ENCODE results near the gene CTIF. TPM values are rescaled to one million over a fixed set of nuclear protein-coding genes. Genes with fewer than 3 reads are reported as not detected.

The CTIF gene
- total and polyA plus RNA-seq, 10 donors, result 5.2 to 39.2 (median 18.5) TPM

DNA sequence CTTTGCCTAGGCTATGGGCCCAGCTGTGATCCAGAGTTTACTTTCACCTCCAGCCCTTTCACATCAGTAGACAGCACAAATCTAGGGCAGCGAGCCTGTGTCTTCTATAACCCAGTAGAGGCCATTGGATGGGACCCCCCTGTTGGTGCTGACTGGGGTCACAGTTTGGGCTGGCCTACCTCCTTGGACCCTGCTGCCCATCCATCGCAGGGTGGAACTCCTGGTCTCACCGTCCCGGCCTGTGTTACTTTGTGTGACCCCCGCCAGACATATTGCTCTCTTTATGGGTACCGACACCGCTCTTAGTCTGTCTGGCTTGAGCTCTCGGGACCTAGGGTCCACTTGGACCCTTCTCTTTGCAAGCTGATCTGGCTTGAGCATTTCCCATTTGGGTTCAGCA is 157.4 kb downstream of the CTIF start:
- Histone ChIP-seq H3K9me3 (no peaks in the 10 kb centered on the region), H3K4me1 (peaks cover 7 to 32% (median 13%) of the 10 kb centered on the region in 6 donors), H3K27ac (no peak overlapping the region), H3K27me3 (replicated peaks in 1 of 7) (no peaks in the 10 kb centered on the region), H3K36me3 (peaks cover 0 to 4% (median 0%) of the 10 kb centered on the region in 6 donors), H3K4me3 (no peak overlapping the region)
- 90 to 99% (median 97%) methylated on average over 8 of the region's 8 CpGs for WGBS, 5 donors
- intact Hi-C loops (cut with DNase I; ENCODE audit: low total_unique reads), result no loop called here
- DNase-seq, result peak; percentile 54
- TF ChIP-seq POLR2AphosphoS5 (IDR thresholded peaks at IDR 0.05), result no peak
- no peak for TF ChIP-seq POLR2A (IDR thresholded peaks at IDR 0.05)
- TF ChIP-seq, protein P1, sequence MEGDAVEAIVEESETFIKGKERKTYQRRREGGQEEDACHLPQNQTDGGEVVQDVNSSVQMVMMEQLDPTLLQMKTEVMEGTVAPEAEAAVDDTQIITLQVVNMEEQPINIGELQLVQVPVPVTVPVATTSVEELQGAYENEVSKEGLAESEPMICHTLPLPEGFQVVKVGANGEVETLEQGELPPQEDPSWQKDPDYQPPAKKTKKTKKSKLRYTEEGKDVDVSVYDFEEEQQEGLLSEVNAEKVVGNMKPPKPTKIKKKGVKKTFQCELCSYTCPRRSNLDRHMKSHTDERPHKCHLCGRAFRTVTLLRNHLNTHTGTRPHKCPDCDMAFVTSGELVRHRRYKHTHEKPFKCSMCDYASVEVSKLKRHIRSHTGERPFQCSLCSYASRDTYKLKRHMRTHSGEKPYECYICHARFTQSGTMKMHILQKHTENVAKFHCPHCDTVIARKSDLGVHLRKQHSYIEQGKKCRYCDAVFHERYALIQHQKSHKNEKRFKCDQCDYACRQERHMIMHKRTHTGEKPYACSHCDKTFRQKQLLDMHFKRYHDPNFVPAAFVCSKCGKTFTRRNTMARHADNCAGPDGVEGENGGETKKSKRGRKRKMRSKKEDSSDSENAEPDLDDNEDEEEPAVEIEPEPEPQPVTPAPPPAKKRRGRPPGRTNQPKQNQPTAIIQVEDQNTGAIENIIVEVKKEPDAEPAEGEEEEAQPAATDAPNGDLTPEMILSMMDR (IDR thresholded peaks at IDR 0.05 in 8 of 11, conservative IDR thresholded peaks at IDR 0.05 in 3 of 11), result no peak

DNA sequence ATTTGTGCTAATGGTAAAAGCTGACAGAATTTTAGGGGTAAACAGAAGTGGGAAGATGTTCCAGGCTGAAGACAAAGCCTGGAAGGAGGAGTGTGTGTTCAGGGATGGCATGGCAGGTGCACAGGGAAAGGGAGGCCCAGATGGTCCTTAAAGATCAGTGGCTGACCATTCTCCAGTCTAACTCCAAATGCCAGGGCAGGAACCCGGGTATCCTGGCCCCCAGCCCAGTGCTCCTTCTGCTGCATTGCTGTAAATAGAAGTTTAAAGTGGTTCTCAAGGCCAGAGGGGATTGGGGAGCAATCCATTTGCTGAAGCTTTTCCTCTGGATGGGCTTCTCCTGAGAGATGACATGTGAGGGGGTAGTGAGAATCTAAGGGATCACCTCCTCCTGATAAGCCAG is 158.6 kb downstream of the CTIF start:
- no peak for TF ChIP-seq POLR2A (IDR thresholded peaks at IDR 0.05)
- no peak for TF ChIP-seq POLR2AphosphoS5 (IDR thresholded peaks at IDR 0.05)
- TF ChIP-seq, protein P1 (IDR thresholded peaks at IDR 0.05 in 8 of 11, conservative IDR thresholded peaks at IDR 0.05 in 3 of 11), result no peak
- Histone ChIP-seq H3K9me3 (no peaks in the 10 kb centered on the region), H3K4me3 (no peak overlapping the region), H3K27ac (no peak overlapping the region), H3K27me3 (replicated peaks in 1 of 7) (no peaks in the 10 kb centered on the region), H3K36me3 (no peaks in the 10 kb centered on the region), H3K4me1 (peaks cover 7 to 32% (median 13%) of the 10 kb centered on the region in 6 donors)
- intact Hi-C loops (cut with DNase I; ENCODE audit: low total_unique reads), result no loop called here
- no peak for DNase-seq
- WGBS, 5 donors, result 40 to 86% (median 60%) methylated on average over 1 of the region's 1 CpG

DNA sequence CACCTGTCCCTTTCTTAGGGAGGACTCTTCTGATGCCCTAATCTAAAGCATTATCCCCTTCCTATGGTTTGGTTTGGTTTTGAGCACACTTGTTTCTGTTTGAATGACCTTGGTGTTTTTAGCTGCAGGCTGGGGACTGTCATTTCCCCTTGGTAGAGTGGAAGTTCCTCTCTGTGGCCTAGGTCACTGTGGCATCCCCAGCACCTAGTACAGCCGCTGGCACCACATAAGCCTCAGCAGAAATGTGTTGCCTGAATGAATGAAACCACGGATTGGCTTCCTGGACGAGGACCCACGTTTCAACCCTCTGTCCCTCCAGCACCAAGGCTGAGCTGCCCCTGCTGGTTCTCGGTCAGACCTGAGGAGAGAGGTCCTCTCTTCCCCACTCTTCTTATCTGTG is 159.9 kb downstream of the CTIF start:
- no peaks in the 10 kb centered on the region for H3K27me3 ChIP-seq (replicated peaks in 1 of 7)
- peaks cover 7 to 32% (median 13%) of the 10 kb centered on the region in 6 donors for H3K4me1 ChIP-seq
- H3K36me3 ChIP-seq, result no peaks in the 10 kb centered on the region
- H3K9me3 ChIP-seq, result no peaks in the 10 kb centered on the region
- no peak overlapping the region for H3K4me3 ChIP-seq
- intact Hi-C loops (cut with DNase I; ENCODE audit: low total_unique reads), result no loop called here
- 21 to 32% (median 29%) methylated on average over 5 of the region's 5 CpGs for WGBS, 5 donors
- H3K27ac ChIP-seq, result no peak overlapping the region
- TF ChIP-seq POLR2AphosphoS5 (IDR thresholded peaks at IDR 0.05) (no peak), POLR2A (IDR thresholded peaks at IDR 0.05) (no peak)
- TF ChIP-seq, protein P1 (IDR thresholded peaks at IDR 0.05 in 8 of 11, conservative IDR thresholded peaks at IDR 0.05 in 3 of 11), result no peak
- no peak for DNase-seq

DNA sequence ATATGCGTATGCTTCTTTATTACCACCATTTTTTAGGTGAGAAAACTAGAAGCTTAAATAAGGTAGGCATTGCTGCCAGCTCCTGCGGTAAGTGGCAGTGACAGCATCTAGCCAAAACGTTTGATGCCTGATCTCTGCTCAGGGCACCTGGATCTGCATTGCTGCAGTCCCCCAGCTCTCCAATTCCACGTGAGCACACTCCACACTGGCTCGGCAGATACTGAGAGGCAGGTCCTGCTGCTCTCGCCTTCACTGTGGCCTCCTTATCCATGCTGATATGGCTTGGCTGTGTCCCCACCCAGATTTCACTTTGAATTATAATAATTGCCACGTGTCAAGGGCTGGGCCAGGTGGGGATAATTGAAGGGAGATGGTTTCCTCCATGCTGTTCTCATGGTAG is 160.9 kb downstream of the CTIF start:
- intact Hi-C loops (cut with DNase I; ENCODE audit: low total_unique reads), result no loop called here
- H3K27ac ChIP-seq, result no peak overlapping the region
- H3K36me3 ChIP-seq, result no peaks in the 10 kb centered on the region
- WGBS, 5 donors, result 86 to 93% (median 92%) methylated on average over 7 of the region's 7 CpGs
- no peak overlapping the region for H3K4me3 ChIP-seq
- DNase-seq, result no peak
- TF ChIP-seq, protein P1 (IDR thresholded peaks at IDR 0.05 in 8 of 11, conservative IDR thresholded peaks at IDR 0.05 in 3 of 11), result no peak
- TF ChIP-seq POLR2AphosphoS5 (IDR thresholded peaks at IDR 0.05) (no peak), POLR2A (IDR thresholded peaks at IDR 0.05) (no peak)
- no peaks in the 10 kb centered on the region for H3K9me3 ChIP-seq
- H3K4me1 ChIP-seq, result peaks cover 7 to 32% (median 13%) of the 10 kb centered on the region in 6 donors
- no peaks in the 10 kb centered on the region for H3K27me3 ChIP-seq (replicated peaks in 1 of 7)
